WERI-Rb-1 (cell line): Measurements from ENCODE around the gene WNT9A.

ENCODE experiments used
- DNase-seq: peaks from one replicate; pipeline ENCODE4 v3.0.0-alpha.2; 2020
- H3K27ac ChIP-seq: fragments of 250-450 bp; sonication (Bioruptor Pico); 2 replicates; pipeline ENCODE4 v1.5.1; 2020; ENCODE audit warnings: mild to moderate bottlenecking, moderate library complexity
- H3K27me3 ChIP-seq: fragments of 250-450 bp; sonication (Bioruptor Pico); 2 replicates; pipeline ENCODE4 v1.5.1; 2021; ENCODE audit warnings: mild to moderate bottlenecking, low read depth, moderate library complexity; ENCODE audit not compliant: insufficient read depth, severe bottlenecking
- H3K36me3 ChIP-seq: fragments of 250-450 bp; sonication (Bioruptor Pico); 2 replicates; pipeline ENCODE4 v1.5.1; 2020; ENCODE audit warnings: mild to moderate bottlenecking, moderate library complexity
- H3K4me3 ChIP-seq: 2 replicates; pipeline ENCODE4 v1.5.1; 2011; ENCODE audit warnings: low read depth, mild to moderate bottlenecking, control low read depth, low read length
- H3K9me3 ChIP-seq: fragments of 250-450 bp; sonication (Bioruptor Pico); 2 replicates; pipeline ENCODE4 v1.5.1; 2021; ENCODE audit warnings: mild to moderate bottlenecking, moderate library complexity; ENCODE audit not compliant: severe bottlenecking
- CTCF ChIP-seq: IDR thresholded peaks from 2 replicates; pipeline ENCODE4 v1.5.1; 2011; ENCODE audit warnings: low read depth, mild to moderate bottlenecking, control low read depth, inconsistent platforms, low read length

The WNT9A gene

DNA sequence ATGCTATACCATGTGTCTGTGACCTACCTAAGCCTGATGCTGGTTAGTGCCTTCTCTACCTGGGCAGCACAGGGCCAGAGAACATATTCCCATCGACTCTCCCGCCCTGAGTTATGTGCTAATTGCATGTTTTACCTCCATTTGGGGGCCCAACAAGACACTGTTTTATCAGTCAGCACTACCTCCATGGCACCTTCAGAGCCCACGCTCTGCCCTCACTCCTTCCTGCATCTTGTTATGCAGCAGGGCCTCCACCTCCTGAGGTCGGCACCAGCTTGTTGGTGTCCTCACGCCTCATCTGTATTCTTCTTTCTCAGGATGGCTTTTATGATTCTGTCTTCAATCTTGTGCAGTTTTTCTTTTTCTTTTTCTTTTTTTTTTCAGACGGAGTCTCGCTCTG is 11.9 kb downstream of the WNT9A start:
- Histone ChIP-seq H3K27ac (no peak overlapping the region), H3K4me3 (no peak overlapping the region), H3K27me3 (no peaks in the 10 kb centered on the region), H3K9me3 (no peaks in the 10 kb centered on the region), H3K36me3 (no peaks in the 10 kb centered on the region)
- TF ChIP-seq CTCF = no peak
- DNase-seq = no peak

- Histone ChIP-seq H3K9me3 (no peaks in the 10 kb centered on the region), H3K36me3 (no peaks in the 10 kb centered on the region), H3K27me3 (no peaks in the 10 kb centered on the region), H3K27ac (no peak overlapping the region), H3K4me3 (no peak overlapping the region)
- TF ChIP-seq CTCF = no peak
- no peak for DNase-seq
Measured at GRCh38 chr1:227934476-227935313, 13.0 kb downstream of the WNT9A start.

- no peak overlapping the region for H3K4me3 ChIP-seq
- TF ChIP-seq CTCF = no peak
- no peaks in the 10 kb centered on the region for H3K9me3 ChIP-seq
- no peak overlapping the region for H3K27ac ChIP-seq
- no peaks in the 10 kb centered on the region for H3K36me3 ChIP-seq
- no peak for DNase-seq
- H3K27me3 ChIP-seq = no peaks in the 10 kb centered on the region
Measured at GRCh38 chr1:227929751-227930472, 17.8 kb downstream of the WNT9A start.

GRCh38 chr1:227928811-227929375 is 18.8 kb downstream of the WNT9A start:
- no peak for DNase-seq
- TF ChIP-seq CTCF = no peak
- H3K27me3 ChIP-seq = no peaks in the 10 kb centered on the region
- H3K36me3 ChIP-seq = no peaks in the 10 kb centered on the region
- H3K27ac ChIP-seq = no peak overlapping the region
- H3K9me3 ChIP-seq = no peaks in the 10 kb centered on the region
- H3K4me3 ChIP-seq = no peak overlapping the region

GRCh38 chr1:227927971-227928741 is 19.6 kb downstream of the WNT9A start:
- Histone ChIP-seq H3K27ac (no peak overlapping the region), H3K9me3 (no peaks in the 10 kb centered on the region), H3K27me3 (no peaks in the 10 kb centered on the region), H3K4me3 (no peak overlapping the region), H3K36me3 (no peaks in the 10 kb centered on the region)
- DNase-seq = no peak
- no peak for TF ChIP-seq CTCF
